ENCODE results near the gene MUSK.

- TF ChIP-seq, protein P1, sequence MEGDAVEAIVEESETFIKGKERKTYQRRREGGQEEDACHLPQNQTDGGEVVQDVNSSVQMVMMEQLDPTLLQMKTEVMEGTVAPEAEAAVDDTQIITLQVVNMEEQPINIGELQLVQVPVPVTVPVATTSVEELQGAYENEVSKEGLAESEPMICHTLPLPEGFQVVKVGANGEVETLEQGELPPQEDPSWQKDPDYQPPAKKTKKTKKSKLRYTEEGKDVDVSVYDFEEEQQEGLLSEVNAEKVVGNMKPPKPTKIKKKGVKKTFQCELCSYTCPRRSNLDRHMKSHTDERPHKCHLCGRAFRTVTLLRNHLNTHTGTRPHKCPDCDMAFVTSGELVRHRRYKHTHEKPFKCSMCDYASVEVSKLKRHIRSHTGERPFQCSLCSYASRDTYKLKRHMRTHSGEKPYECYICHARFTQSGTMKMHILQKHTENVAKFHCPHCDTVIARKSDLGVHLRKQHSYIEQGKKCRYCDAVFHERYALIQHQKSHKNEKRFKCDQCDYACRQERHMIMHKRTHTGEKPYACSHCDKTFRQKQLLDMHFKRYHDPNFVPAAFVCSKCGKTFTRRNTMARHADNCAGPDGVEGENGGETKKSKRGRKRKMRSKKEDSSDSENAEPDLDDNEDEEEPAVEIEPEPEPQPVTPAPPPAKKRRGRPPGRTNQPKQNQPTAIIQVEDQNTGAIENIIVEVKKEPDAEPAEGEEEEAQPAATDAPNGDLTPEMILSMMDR (IDR thresholded peaks at IDR 0.05), result no peak
- TF ChIP-seq POLR2A (IDR thresholded peaks at IDR 0.05), result no peak
Measured at GRCh38 chr9:110728058-110728457, 59.5 kb downstream of the MUSK start.
